ENCODE measurements around the gene FBRSL1.
"Not testable (repeated sequence)": the region's sequence is repeated elsewhere in the genome, so short reads cannot be mapped to it uniquely, and the experiment has no call there.

FBRSL1 gene

DNA sequence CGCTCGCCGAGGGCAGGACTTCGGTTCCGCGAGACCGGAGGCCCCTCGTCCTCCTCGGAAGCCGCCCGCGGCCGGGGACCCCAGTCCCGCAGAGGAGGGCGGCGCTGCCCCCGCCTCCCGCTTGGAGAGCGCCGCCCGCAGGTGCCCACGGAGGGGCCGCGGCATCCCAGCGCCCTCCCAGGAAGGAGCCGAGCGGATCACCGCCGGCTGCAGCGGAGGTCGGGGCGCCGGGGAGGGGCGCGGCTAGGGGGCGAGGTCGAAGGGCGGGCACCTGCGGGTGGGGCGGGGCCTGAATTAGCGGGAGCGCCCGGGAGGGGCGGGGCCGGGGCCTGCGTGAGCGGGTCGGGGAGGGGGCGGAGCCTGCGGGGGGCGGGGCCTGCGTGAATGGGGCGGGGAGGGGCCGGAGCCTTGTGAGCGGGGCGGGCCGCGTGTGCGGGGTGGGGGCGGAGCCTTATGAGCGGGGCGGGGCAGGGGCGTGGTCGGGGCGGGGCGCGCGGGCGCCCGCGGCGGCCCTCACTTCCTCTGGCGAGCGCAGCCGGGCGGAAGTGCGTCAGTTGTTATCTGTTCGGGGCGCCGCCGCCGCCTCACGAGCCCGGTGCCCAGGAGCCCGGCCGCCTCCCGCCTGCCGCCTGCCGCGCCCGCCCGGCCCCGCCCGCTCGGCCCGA, at the start of gene FBRSL1:
Gene FBRSL1 (plus strand): TSS at position 550 of the 665 bp plus-strand sequence.
- DNase-seq (ENCODE audit: low spot score) = peak; percentile 100

- DNase-seq (ENCODE audit: low spot score) = not testable (repeated sequence)
Measured at GRCh38 chr12:132440420-132440819, 49.5 kb upstream of the FBRSL1 start.

DNA sequence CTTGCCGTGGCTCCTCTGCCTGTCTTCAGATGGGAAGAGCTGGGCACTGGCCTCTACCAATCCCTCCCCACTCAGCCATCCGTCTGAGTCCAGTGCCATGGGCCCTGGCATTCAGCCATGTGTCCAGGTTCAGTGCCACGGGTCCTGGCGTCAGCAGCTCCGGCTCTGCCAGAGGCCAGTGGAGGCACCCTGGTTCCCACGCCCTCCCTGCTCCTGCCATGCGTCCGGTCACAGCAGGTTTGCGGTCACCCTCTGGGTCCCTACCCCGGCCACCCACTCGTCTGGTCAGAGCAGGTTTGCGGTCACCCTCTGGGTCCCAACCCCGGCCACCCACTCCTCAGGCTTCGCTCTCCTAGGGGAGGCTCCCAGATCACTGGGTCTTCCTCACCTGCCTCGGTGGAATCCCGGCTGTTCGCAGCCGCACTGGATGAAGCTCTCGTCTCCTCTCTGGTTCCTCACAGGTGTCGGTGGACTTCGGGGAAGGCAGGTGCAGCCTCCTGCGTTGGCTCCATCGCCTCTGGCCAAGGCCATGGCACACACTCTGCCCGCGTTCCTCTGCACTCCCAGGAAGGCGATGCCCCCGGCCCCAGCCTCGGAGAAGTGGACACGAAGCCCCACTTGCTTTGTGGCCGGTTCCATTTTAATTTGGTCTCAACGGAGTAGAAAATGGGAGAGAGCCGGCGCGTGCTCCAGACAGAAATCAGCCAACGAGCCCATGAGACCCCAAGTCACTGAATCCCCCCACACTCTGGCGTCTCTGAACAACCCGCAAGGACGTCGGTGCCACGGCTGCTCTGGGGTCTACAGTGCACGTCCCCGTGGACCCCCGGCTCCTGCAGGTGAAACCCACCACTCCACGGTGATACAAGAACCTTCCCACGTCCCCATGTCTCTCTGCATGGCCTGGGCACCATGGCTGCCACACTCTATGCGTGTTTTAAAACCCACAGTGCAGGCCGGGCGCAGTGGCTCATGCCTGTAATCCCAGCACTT, 47.8 kb upstream of the FBRSL1 start:
- no peak for DNase-seq (ENCODE audit: low spot score)

GRCh38 chr12:132443091-132443490, 46.9 kb upstream of the FBRSL1 start:
- DNase-seq (ENCODE audit: low spot score) = no peak

- DNase-seq (ENCODE audit: low spot score) = no peak
Measured at GRCh38 chr12:132444283-132444682, 45.7 kb upstream of the FBRSL1 start.

GRCh38 chr12:132444957-132445883, 44.7 kb upstream of the FBRSL1 start:
- DNase-seq (ENCODE audit: low spot score) = no peak

DNA sequence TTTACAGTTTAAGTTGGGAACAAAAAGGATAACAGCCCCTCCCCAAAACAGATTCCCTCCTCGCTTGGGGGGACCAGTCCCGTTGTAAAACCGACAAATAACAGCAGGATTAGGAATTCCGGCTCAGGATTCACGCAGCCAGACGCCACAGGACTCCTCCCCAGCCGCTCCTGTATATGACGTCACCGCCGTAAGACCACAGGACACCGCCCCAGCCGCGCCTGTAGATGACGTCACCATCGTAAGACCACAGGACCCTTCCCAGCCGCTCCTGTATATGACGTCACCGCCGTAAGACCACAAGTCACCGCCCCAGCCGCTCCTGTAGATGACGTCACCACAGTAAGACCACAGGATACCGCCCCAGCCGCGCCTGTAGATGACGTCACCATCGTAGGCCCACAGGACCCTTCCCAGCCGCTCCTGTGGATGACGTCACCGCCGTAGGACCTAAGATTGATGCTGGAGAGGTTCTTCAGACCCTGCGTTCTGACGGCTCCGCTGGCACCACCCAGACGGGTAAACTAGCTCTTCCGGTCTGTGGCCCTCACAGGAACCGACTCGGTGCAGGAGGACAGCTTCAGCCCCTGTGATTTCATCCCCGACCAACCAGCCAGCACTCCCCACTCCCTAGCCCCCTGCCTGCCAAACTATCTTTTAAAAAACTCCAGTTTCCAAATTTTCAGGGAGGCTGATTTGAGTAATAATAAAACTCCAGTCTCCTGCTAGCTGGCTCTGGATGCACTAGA, 43.9 kb upstream of the FBRSL1 start:
- DNase-seq (ENCODE audit: low spot score) = no peak

GRCh38 chr12:132446633-132447326, 43.2 kb upstream of the FBRSL1 start:
- no peak for DNase-seq (ENCODE audit: low spot score)

- no peak for DNase-seq (ENCODE audit: low spot score)
Measured at GRCh38 chr12:132447327-132447720, 42.6 kb upstream of the FBRSL1 start.

GRCh38 chr12:132447731-132448462, 42.1 kb upstream of the FBRSL1 start:
- DNase-seq (ENCODE audit: low spot score) = no peak

DNA sequence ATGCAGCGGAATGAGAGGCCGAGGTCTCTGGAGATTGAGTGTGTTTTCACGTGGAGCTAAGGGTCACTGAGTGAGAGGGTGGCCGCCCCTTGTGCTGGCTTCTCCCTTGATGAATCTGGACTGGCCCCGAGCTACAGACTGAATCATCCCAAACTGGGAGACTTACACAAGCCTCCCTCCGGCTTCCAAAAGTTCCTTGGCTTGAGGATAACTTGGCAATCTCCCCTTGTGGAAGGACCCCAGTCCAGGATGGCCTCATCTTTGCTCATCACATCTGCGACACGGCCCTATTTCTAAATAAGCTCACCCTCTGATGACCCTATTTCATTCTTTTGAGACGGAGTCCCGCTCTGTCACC, 41.5 kb upstream of the FBRSL1 start:
- no peak for DNase-seq (ENCODE audit: low spot score)

- DNase-seq (ENCODE audit: low spot score) = no peak
Measured at GRCh38 chr12:132449565-132450417, 40.2 kb upstream of the FBRSL1 start.

DNA sequence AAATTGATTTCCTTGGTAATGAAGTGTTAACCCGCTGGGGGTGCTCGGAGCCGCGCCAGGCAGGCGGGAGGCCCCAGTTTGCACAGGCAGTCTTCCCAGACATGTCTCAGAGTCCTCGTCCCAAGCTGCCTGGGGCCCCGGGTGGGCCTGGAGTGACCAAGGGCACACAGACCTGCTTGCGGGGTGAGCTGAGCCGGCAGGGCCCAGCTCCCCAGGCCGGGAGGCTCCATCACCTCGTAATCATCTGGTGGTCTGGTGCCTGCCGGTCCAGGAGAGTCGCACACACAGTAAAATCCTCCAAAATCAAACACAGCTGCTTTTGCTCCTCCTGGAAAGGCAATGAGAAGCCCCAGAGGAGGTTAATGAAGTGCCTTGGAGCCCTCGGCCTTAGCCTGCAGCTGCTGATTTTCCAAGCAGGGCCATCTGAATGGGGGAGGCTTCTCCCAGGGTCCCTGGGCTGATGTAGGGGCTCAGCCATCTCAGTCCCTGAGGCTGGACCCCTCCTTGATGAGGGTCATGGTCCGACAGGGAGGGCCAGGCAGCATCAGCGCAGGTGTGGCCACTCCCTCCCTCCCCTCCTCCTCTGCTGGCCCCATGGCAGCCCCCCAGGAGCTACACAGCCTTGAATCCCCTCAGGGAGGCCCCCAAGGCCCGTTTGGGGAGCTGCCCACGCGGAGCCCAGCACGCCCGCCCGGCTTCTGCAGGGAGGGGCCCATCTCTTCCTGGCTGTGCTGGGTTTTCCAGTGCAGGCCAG, 39.4 kb upstream of the FBRSL1 start:
- DNase-seq (ENCODE audit: low spot score) = no peak

DNA sequence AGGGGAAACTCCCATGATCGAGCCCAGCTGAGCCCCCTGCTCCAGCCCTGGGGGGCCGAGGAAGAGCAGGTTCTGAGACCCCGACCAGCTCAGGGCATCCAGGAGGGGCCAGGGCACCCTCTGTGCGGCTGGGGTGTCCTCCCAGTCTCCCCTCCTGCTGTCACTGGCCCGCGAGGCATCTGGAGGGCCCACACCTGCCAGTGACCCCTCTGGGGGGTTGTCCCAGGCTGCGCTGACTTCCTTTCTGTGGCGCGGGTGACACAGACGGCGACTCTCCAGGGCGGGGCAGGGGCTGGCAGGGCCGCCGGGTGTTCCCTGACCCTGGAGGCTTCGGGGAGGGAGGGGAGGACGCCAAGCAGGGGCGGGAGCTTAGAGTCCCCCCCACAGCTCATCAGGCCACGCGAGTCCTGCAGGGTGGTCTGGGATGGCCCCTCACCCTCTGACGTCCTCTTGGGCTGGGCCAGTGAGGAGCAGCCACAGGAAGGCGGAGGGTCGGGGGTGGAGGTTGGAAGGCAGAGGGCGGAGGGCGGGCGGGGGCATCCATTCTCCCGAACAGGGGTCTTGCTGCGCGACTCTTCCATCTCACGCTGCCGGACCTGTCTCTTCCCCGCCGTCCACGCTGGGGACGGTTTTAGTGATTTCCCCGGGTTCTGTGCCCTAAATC, 38.6 kb upstream of the FBRSL1 start:
- DNase-seq (ENCODE audit: low spot score) = no peak

- DNase-seq (ENCODE audit: low spot score) = no peak
Measured at GRCh38 chr12:132451836-132452195, 38.1 kb upstream of the FBRSL1 start.

- DNase-seq (ENCODE audit: low spot score) = no peak
Measured at GRCh38 chr12:132452596-132453350, 37.2 kb upstream of the FBRSL1 start.
